SU-DHL-6 (cell line): Measurements from ENCODE around the gene VPS33A.

Experiments used
- CTCF ChIP-seq: fragments of 200-600 bp; sonication (generic); IDR thresholded peaks from one replicate; pipeline ENCODE4 v1.5.1; 2017; ENCODE audit warnings: antibody characterized with exemption, mild to moderate bottlenecking, low read length, moderate library complexity; ENCODE audit not compliant: insufficient read depth, poor library complexity, severe bottlenecking
- EZH2phosphoT487 ChIP-seq: fragments of 200-600 bp; sonication (generic), shearing (Covaris generic); conservative IDR thresholded peaks from 2 replicates; pipeline ENCODE4 v1.6.1; 2018; ENCODE audit warnings: mild to moderate bottlenecking, antibody characterized with exemption, low read length, moderate library complexity, mixed read lengths

GRCh38 chr12:122282061-122282460 lies 15.8 kb upstream of the VPS33A start:
- TF ChIP-seq CTCF: no peak
- TF ChIP-seq EZH2phosphoT487: no peak
